GM23338 (cell line): ENCODE data around the gene POLR2F. TPM values are rescaled to one million over a fixed set of nuclear protein-coding genes. Genes with fewer than 3 reads are reported as not detected.

Source experiments
- ATAC-seq: fragments of 200-7000 bp; cut with Tn5 transposase; 3 replicates; pipeline ENCODE4 v1.9.1; 2020
- DNase-seq: peaks from one replicate; pipeline ENCODE4 v3.0.0-alpha.2; 2015; ENCODE audit warnings: low spot score
- H2AFZ ChIP-seq: fragments of 200-600 bp; sonication (generic); 2 replicates; pipeline ENCODE4 v1.8.0; 2016; ENCODE audit warnings: antibody characterized with exemption, mild to moderate bottlenecking, moderate library complexity
- H3F3A ChIP-seq: fragments of 200-600 bp; sonication (generic); replicated peaks from 2 replicates; pipeline ENCODE4 v1.8.0; 2017; ENCODE audit warnings: antibody characterized with exemption, mixed run types, low read depth
- H3K27ac ChIP-seq: fragments of 200-600 bp; sonication (generic); 2 replicates; pipeline ENCODE4 v1.6.1; 2016; ENCODE audit warnings: low read depth
- H3K27me3 ChIP-seq: fragments of 200-600 bp; sonication (generic); 2 replicates; pipeline ENCODE4 v1.8.0; 2016; ENCODE audit warnings: mild to moderate bottlenecking, mixed run types, moderate library complexity; ENCODE audit not compliant: insufficient read depth
- H3K36me3 ChIP-seq: fragments of 200-600 bp; sonication (generic); 2 replicates; pipeline ENCODE4 v1.8.0; 2016; ENCODE audit warnings: mild to moderate bottlenecking; ENCODE audit not compliant: insufficient read depth
- H3K4me1 ChIP-seq: fragments of 200-600 bp; sonication (generic); 2 replicates; pipeline ENCODE4 v1.8.0; 2016; ENCODE audit warnings: mild to moderate bottlenecking, moderate library complexity; ENCODE audit not compliant: insufficient read depth
- H3K4me2 ChIP-seq: fragments of 200-600 bp; sonication (generic); 2 replicates; pipeline ENCODE4 v1.7.1; 2017; ENCODE audit warnings: mixed run types
- H3K4me3 ChIP-seq: fragments of 200-600 bp; sonication (generic); 2 replicates; pipeline ENCODE4 v1.6.1; 2016; ENCODE audit warnings: mixed run types
- H3K79me2 ChIP-seq: fragments of 200-600 bp; sonication (generic); replicated peaks from 2 replicates; pipeline ENCODE4 v1.8.0; 2017; ENCODE audit warnings: mild to moderate bottlenecking; ENCODE audit not compliant: insufficient read depth
- H3K9me2 ChIP-seq: fragments of 200-600 bp; sonication (generic); 2 replicates; pipeline ENCODE4 v1.8.0; 2017; ENCODE audit not compliant: insufficient read depth
- H4K20me1 ChIP-seq: fragments of 200-600 bp; sonication (generic); replicated peaks from 2 replicates; pipeline ENCODE4 v1.8.0; 2017; ENCODE audit warnings: mild to moderate bottlenecking; ENCODE audit not compliant: insufficient read depth
- H3K27ac Mint-ChIP-seq: 2 replicates; pipeline ENCODE4 v1.8.0; 2020; ENCODE audit warnings: inconsistent platforms, mild to moderate bottlenecking, moderate library complexity, mixed read lengths
- H3K27me3 Mint-ChIP-seq: 3 replicates; pipeline ENCODE4 v1.8.0; 2022; ENCODE audit warnings: low read depth, mild to moderate bottlenecking, moderate library complexity, mixed read lengths, inconsistent platforms; ENCODE audit not compliant: insufficient read depth, poor library complexity
- H3K36me3 Mint-ChIP-seq: 3 replicates; pipeline ENCODE4 v1.8.0; 2021; ENCODE audit warnings: low read depth, mild to moderate bottlenecking, inconsistent platforms, moderate library complexity, mixed read lengths
- H3K4me1 Mint-ChIP-seq: 3 replicates; pipeline ENCODE4 v1.8.0; 2020; ENCODE audit warnings: mild to moderate bottlenecking, inconsistent platforms, mixed read lengths
- H3K4me3 Mint-ChIP-seq: 3 replicates; pipeline ENCODE4 v1.8.0; 2021; ENCODE audit warnings: moderate library complexity, mild to moderate bottlenecking, inconsistent platforms, mixed read lengths
- H3K9me3 Mint-ChIP-seq: 3 replicates; pipeline ENCODE4 v1.8.0; 2020; ENCODE audit warnings: moderate library complexity, mild to moderate bottlenecking, inconsistent platforms, mixed read lengths
- CREB1 ChIP-seq: fragments of 250-450 bp; sonication (Bioruptor Pico); IDR thresholded peaks from 2 replicates; pipeline ENCODE4 v1.5.0; 2020; ENCODE audit warnings: low read depth, mild to moderate bottlenecking, moderate library complexity
- EZH2 ChIP-seq: fragments of 200-600 bp; sonication (generic); IDR thresholded peaks from one replicate; pipeline ENCODE4 v1.8.0; 2017; ENCODE audit warnings: antibody characterized with exemption, mild to moderate bottlenecking, low read depth; ENCODE audit not compliant: unreplicated experiment
- EZH2phosphoT487 ChIP-seq: fragments of 200-600 bp; sonication (generic); IDR thresholded peaks from one replicate; pipeline ENCODE4 v1.8.1; 2018; ENCODE audit warnings: antibody characterized with exemption; ENCODE audit not compliant: unreplicated experiment
- JUNB ChIP-seq: IDR thresholded peaks from one replicate; pipeline ENCODE4 v1.6.1; 2016; ENCODE audit warnings: antibody characterized with exemption; ENCODE audit not compliant: unreplicated experiment
- NANOG ChIP-seq: IDR thresholded peaks from 2 replicates; pipeline ENCODE4 v1.6.1; 2016; ENCODE audit warnings: antibody characterized with exemption, borderline replicate concordance
- POLR2AphosphoS5 ChIP-seq: IDR thresholded peaks from 2 replicates; pipeline ENCODE4 v1.6.1; 2016; ENCODE audit warnings: antibody characterized with exemption, low read depth
- STAT1 ChIP-seq: IDR thresholded peaks from one replicate; pipeline ENCODE4 v1.6.1; 2016; ENCODE audit warnings: antibody characterized with exemption; ENCODE audit not compliant: unreplicated experiment
- ZNF114 ChIP-seq: fragments of 250-450 bp; sonication (Bioruptor Pico); IDR thresholded peaks from 2 replicates; pipeline ENCODE4 v1.5.0; 2020; ENCODE audit warnings: mild to moderate bottlenecking, moderate library complexity
- ZNF331 ChIP-seq: fragments of 250-450 bp; sonication (Bioruptor Pico); IDR thresholded peaks from 2 replicates; pipeline ENCODE4 v1.5.0; 2020; ENCODE audit warnings: low read depth, mild to moderate bottlenecking, moderate library complexity
- polyA plus RNA-seq: library from polyadenylated mRNA; unstranded; fragments of >200 nt; fragmentation: Nextera tagmentation; extraction: Ambion mirVana; gene quantifications from 2 replicates; pipeline ENCODE4 v1.2.1, GENCODE V29; 2016
- total RNA-seq: library from RNA; depleted of rRNA; stranded (reverse); fragments of >200 nt; shearing (Covaris generic); gene quantifications from 2 replicates; pipeline ENCODE4 v1.2.3, GENCODE V29; 2014
- TF ChIP-seq, protein P1 (sequence below), 2 experiments: fragments of 200-600 bp in 1 of 2; sonication (generic) in 1 of 2; conservative IDR thresholded peaks; 2 replicates each; pipeline versions ENCODE4 v1.5.1 to v1.6.1; 2016 to 2017; ENCODE audit warnings: antibody characterized with exemption in 2 of 2, low read depth in 2 of 2, mild to moderate bottlenecking in 2 of 2, moderate library complexity in 1 of 2
- TF ChIP-seq, protein P2 (sequence below): IDR thresholded peaks from 2 replicates; pipeline ENCODE4 v1.6.1; 2016; ENCODE audit warnings: antibody characterized with exemption
- TF ChIP-seq, protein P3 (sequence below): IDR thresholded peaks from one replicate; pipeline ENCODE4 v1.6.1; 2018; ENCODE audit warnings: antibody characterized with exemption; ENCODE audit not compliant: unreplicated experiment

Gene POLR2F
- total and polyA plus RNA-seq, 2 experiments from 2014 or later, result 144 to 429 TPM

DNA sequence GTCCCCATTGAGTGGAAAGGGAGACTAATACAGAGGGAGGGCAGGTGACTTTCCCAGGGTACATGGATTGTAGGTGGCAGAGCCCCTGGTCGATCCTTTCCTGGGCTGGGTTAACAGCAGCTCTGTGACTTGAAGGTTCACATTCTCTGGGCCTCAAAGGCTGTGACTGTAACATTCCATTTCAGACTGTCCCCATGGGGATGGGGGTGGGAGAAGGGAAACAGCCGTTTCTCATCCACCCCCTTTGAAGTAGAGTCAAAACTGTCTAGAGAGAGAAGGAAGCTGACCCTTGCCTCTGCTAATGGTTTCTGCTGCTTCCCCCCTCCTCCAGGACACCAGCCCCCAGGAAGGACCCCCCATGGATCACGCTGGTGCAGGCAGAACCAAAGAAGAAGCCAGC is 28.2 kb upstream of the POLR2F start:
- Histone ChIP-seq H3K4me3 (no peak overlapping the region), H3K9me2 (no peaks in the 10 kb centered on the region), H3K36me3 (no peaks in the 10 kb centered on the region), H4K20me1 (no peaks in the 10 kb centered on the region), H3K27ac (no peak overlapping the region), H3K27me3 (no peaks in the 10 kb centered on the region), H3K4me1 (no peaks in the 10 kb centered on the region), H3K79me2 (no peaks in the 10 kb centered on the region), H3F3A (no peaks in the 10 kb centered on the region), H2AFZ (no peak overlapping the region), H3K4me2 (no peak overlapping the region)
- H3K27ac Mint-ChIP-seq, result no peak overlapping the region
- ATAC-seq, result no peak
- peaks cover 9% of the 10 kb centered on the region; the same call in 2 of the 3 replicates for H3K36me3 Mint-ChIP-seq
- DNase-seq, result no peak
- peaks cover 6% of the 10 kb centered on the region for H3K27me3 Mint-ChIP-seq
- no peak for TF ChIP-seq EZH2phosphoT487
- TF ChIP-seq EZH2, result no peak
- TF ChIP-seq, protein P1, sequence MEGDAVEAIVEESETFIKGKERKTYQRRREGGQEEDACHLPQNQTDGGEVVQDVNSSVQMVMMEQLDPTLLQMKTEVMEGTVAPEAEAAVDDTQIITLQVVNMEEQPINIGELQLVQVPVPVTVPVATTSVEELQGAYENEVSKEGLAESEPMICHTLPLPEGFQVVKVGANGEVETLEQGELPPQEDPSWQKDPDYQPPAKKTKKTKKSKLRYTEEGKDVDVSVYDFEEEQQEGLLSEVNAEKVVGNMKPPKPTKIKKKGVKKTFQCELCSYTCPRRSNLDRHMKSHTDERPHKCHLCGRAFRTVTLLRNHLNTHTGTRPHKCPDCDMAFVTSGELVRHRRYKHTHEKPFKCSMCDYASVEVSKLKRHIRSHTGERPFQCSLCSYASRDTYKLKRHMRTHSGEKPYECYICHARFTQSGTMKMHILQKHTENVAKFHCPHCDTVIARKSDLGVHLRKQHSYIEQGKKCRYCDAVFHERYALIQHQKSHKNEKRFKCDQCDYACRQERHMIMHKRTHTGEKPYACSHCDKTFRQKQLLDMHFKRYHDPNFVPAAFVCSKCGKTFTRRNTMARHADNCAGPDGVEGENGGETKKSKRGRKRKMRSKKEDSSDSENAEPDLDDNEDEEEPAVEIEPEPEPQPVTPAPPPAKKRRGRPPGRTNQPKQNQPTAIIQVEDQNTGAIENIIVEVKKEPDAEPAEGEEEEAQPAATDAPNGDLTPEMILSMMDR (conservative IDR thresholded peaks at IDR 0.05; ENCODE audit: low read depth in 2 of 2), result no peak
- no peak for TF ChIP-seq JUNB
- TF ChIP-seq, protein P2, sequence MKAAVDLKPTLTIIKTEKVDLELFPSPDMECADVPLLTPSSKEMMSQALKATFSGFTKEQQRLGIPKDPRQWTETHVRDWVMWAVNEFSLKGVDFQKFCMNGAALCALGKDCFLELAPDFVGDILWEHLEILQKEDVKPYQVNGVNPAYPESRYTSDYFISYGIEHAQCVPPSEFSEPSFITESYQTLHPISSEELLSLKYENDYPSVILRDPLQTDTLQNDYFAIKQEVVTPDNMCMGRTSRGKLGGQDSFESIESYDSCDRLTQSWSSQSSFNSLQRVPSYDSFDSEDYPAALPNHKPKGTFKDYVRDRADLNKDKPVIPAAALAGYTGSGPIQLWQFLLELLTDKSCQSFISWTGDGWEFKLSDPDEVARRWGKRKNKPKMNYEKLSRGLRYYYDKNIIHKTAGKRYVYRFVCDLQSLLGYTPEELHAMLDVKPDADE, result no peak
- TF ChIP-seq, protein P3, sequence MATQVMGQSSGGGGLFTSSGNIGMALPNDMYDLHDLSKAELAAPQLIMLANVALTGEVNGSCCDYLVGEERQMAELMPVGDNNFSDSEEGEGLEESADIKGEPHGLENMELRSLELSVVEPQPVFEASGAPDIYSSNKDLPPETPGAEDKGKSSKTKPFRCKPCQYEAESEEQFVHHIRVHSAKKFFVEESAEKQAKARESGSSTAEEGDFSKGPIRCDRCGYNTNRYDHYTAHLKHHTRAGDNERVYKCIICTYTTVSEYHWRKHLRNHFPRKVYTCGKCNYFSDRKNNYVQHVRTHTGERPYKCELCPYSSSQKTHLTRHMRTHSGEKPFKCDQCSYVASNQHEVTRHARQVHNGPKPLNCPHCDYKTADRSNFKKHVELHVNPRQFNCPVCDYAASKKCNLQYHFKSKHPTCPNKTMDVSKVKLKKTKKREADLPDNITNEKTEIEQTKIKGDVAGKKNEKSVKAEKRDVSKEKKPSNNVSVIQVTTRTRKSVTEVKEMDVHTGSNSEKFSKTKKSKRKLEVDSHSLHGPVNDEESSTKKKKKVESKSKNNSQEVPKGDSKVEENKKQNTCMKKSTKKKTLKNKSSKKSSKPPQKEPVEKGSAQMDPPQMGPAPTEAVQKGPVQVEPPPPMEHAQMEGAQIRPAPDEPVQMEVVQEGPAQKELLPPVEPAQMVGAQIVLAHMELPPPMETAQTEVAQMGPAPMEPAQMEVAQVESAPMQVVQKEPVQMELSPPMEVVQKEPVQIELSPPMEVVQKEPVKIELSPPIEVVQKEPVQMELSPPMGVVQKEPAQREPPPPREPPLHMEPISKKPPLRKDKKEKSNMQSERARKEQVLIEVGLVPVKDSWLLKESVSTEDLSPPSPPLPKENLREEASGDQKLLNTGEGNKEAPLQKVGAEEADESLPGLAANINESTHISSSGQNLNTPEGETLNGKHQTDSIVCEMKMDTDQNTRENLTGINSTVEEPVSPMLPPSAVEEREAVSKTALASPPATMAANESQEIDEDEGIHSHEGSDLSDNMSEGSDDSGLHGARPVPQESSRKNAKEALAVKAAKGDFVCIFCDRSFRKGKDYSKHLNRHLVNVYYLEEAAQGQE, result no peak
- no peak for TF ChIP-seq NANOG
- no peak for TF ChIP-seq CREB1 (CRISPR knock-in tag)
- no peak for TF ChIP-seq STAT1
- no peak for TF ChIP-seq POLR2AphosphoS5
- TF ChIP-seq ZNF114 (CRISPR knock-in tag), result no peak
- no peak for TF ChIP-seq ZNF331 (CRISPR knock-in tag)
- no peaks in the 10 kb centered on the region for H3K9me3 Mint-ChIP-seq
- no peaks in the 10 kb centered on the region for H3K4me1 Mint-ChIP-seq
- H3K4me3 Mint-ChIP-seq, result no peak overlapping the region
